HG03378 (cell line): ENCODE data around the gene TNFAIP1.

Source experiments
- ATAC-seq: cut with Tn5 transposase; IDR thresholded peaks from one replicate; pipeline ENCODE4 v1.9.1; 2021; ENCODE audit warnings: mild to moderate bottlenecking, moderate library complexity; ENCODE audit not compliant: unreplicated experiment

The TNFAIP1 gene

GRCh38 chr17:28370744-28371103, 35.2 kb downstream of the TNFAIP1 start:
- ATAC-seq: no peak

DNA sequence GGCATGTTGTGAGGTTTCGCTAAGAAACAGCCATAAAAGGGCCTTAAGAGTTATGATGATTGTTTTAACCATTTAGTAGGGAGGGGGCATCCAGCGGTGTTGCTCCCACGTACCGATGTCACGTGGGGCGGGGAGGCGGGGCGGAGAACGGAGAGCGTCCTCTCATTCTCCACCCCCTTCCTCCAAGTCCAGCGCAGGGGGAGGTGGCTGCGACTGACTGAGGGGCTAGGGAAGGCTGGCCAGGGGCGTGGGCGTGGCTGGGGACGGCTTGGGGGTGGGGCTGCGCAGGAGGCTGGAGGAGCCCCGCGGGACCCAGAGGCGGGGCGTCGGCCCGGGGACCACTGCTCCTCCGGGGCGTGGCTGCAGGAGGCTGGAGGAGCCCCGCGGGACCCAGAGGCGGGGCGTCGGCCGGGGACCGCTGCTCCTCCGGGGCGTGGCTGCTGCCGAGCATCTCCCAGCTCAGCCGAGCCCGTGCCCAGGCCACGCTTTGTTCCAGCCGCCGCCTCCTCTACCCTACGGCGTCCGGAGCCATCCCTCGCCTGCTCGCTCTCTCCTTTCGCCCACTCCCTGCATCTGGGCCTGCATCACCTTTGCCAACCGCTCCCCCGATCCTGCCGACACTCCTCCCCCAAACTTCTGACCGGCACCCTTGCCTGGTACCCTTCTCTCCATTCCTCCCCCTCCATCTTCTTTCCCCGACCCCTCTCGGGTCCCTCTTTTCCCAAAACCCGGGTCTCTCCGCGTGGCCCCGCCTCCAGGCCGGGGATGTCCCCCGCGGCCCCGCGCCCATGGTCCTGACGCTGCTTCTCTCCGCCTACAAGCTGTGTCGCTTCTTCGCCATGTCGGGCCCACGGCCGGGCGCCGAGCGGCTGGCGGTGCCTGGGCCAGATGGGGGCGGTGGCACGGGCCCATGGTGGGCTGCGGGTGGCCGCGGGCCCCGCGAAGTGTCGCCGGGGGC, 36.0 kb downstream of the TNFAIP1 start, which contains the start of gene SARM1:
SARM1 (plus strand) TSS at position 450 of the 958 bp plus-strand sequence; CDS start at position 789, 339 bp downstream.
- peak; percentile 50 for ATAC-seq

DNA sequence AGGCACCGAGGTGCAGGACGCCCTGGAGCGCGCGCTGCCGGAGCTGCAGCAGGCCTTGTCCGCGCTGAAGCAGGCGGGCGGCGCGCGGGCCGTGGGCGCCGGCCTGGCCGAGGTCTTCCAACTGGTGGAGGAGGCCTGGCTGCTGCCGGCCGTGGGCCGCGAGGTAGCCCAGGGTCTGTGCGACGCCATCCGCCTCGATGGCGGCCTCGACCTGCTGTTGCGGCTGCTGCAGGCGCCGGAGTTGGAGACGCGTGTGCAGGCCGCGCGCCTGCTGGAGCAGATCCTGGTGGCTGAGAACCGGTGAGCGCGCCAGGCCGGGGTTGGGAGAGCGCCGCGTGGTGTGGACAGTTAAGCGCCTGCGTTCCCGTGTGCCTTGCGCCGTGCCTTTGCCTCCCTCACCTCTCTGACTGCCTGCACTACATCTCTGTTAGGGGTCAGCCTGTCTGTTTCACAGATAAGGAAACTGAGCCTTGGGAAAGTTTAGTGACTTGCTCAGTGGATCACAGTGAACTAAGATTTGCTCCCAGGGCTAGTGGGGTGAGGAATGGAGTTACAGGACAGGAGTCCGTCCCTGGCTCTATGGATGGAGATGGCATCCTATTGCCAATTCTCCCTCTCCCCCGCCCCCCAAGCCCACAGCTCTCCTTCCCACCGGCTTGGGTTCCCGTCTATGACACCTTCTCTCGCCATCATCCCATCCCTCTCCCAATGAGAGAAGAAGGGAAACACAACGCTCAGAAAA, 36.8 kb downstream of the TNFAIP1 start:
- ATAC-seq: peak; percentile 7

- no peak for ATAC-seq
Measured at GRCh38 chr17:28372945-28373274, 37.3 kb downstream of the TNFAIP1 start.

GRCh38 chr17:28379814-28380801, 44.5 kb downstream of the TNFAIP1 start:
- no peak for ATAC-seq

GRCh38 chr17:28381141-28381825, 45.7 kb downstream of the TNFAIP1 start:
- no peak for ATAC-seq

- ATAC-seq: peak; percentile 73
Measured at GRCh38 chr17:28384281-28385036, 48.9 kb downstream of the TNFAIP1 start.

DNA sequence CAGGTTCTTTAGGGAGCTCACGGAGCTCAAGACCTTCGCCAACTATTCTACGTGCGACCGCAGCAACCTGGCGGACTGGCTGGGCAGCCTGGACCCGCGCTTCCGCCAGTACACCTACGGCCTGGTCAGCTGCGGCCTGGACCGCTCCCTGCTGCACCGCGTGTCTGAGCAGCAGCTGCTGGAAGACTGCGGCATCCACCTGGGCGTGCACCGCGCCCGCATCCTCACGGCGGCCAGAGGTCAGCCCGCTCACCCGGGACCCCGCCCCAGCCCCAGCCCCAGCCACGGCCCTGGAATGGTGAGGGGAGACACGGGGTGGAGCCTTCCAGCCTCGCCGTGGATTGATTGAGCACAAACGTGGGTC, 49.5 kb downstream of the TNFAIP1 start:
- no peak for ATAC-seq

GRCh38 chr17:28385406-28385805, 49.8 kb downstream of the TNFAIP1 start:
- no peak for ATAC-seq

DNA sequence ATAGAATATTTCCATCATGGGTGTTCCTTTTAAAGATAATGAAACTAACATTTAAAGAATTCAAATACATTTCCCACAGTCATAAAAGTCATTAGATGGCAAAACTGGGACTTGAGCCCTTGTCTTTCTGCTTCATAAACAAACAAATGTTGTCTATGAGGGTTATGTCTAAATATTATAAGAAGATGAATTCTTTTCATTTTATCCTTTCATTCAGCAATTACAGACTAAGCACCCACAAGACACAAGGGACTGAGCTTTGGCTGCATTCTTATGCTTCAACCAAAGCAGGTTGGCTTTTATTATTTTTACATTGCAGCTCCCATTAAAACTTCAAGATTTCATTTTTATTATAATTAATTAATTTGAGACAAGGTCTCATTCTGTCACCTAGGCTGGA, 50.8 kb downstream of the TNFAIP1 start:
- ATAC-seq: no peak

GRCh38 chr17:28388106-28388505, 52.5 kb downstream of the TNFAIP1 start:
- ATAC-seq: no peak

- ATAC-seq: no peak
Measured at GRCh38 chr17:28390141-28390540, 54.6 kb downstream of the TNFAIP1 start.

- no peak for ATAC-seq
Measured at GRCh38 chr17:28390563-28390962, 55.0 kb downstream of the TNFAIP1 start.

DNA sequence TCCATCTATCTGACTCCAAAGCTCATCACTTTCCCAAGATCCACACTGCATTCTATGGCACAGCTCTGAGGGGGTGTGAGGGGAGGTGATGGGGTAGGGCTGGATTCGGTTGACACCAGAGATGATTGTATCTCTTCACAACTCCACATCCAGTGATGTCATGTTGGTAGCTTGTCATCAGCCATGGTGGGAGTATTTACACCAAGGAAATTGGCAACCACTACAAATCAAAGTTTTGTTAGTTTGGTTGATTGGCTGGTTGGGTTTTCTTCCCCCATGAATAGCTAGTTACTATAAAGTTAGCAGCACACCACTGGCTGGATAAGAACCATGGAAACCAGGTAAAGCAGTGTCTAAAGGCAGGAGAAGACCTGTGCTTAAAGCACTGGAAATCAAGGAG, 55.4 kb downstream of the TNFAIP1 start:
- no peak for ATAC-seq

DNA sequence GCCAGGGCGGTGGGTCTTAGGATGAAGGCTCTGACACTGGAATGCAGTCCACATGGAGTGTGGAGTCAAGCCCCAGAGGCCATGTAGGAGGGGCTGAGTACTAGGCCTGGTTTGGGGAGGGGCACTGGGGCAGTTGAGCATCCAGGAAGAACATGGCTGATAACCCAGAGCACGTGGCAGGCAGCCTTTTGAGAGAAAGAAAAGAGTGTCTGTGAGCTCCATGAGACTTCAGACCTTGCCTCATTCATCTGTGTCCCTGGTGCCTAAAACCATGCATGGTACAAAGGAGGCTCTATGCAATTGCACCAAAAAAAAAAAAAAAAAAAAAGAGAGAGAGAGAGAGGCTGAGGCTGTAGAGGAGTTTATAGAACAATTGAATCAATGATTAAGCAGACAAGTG, 55.8 kb downstream of the TNFAIP1 start:
- ATAC-seq: no peak

- no peak for ATAC-seq
Measured at GRCh38 chr17:28392491-28392890, 56.9 kb downstream of the TNFAIP1 start.

- no peak for ATAC-seq
Measured at GRCh38 chr17:28394337-28395116, 59.0 kb downstream of the TNFAIP1 start.

DNA sequence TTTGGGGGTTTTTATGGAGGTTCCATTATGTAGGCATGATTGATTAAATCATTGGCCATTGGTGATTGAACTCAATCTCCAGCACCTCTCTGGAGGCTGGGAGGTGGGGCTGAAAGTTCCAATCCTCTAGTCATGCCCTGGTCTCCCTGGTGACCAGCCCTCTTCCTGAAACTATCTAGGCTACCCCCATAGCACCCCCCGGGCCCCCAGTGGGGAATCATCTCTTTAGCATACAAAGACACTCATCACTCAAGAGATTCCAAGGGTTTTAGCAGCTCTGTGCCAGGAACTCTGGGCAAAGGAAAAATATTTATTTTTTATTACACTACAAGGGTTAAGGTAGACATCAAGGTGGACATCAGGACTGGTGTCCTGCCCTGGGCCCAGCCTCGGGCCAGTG, 59.9 kb downstream of the TNFAIP1 start:
- no peak for ATAC-seq

DNA sequence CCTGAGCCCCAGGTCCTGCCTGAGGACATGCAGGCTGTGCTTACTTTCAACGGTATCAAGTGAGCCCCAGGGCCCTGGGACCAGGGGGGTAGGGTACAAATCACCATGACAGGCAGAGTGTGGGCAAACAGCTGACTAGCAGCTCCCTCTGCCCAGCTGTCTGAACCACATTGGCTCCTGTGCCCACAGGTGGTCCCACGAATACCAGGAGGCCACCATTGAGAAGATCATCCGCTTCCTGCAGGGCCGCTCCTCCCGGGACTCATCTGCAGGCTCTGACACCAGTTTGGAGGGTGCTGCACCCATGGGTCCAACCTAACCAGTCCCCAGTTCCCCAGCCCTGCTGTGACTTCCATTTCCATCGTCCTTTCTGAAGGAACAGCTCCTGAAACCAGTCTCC, 60.4 kb downstream of the TNFAIP1 start:
- ATAC-seq: no peak
